Stimulated activated CD8-positive, alpha-beta memory T cell treated with anti-CD3 and anti-CD28 coated beads, Interleukin-12 subunit alpha, Interleukin-12 subunit beta, amount 100 ng/mL, for 1 hour (primary cell): ENCODE results near the gene PLIN1.

Experiments used
- DNase-seq: peaks from one replicate; pipeline ENCODE4 v3.0.0-alpha.2; 2020; ENCODE audit warnings: low read depth

Gene PLIN1

GRCh38 chr15:89654301-89654761, 24.8 kb downstream of the PLIN1 start:
- DNase-seq, result no peak

DNA sequence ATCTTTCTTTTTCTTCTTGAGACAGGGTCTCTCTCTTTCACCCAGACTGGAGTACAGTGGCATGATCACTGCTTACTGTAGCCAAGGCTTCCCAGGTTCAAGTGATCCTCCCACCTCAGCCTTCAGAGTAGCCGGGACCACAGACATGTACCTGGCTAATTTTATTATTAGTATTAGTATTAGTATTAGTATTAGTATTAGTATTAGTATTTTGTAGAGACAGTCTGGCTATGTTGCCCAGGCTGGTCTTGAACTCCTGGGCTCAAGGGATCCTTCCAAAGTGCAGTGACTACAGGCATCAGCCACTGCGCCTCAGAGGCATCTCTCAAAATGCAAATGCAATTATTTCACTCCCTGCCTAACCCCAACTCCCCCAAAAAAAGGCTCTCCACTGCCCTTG, 25.6 kb downstream of the PLIN1 start:
- DNase-seq, result no peak

DNA sequence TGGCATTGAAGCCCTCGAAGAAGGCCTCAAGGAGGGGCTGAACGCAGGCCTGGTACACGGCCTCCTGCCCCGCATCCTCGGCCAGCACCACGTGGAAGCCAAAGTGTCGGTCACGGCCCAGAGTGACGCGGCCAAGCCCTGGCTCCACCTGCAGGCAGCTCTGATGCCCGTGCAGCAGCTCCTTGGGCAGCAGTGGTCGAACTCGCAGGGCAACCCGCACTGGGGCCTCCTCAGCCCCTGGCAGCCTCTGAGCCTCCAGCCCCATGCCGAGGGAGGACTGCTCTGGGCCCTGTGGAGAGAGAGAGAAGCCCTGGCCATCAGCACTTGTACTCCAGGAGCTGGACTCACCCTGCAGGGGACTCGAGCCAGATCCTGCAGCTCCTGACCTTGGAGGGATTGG, 26.5 kb downstream of the PLIN1 start:
- no peak for DNase-seq

- DNase-seq, result no peak
Observed at GRCh38 chr15:89652131-89652530, 27.0 kb downstream of the PLIN1 start.

DNA sequence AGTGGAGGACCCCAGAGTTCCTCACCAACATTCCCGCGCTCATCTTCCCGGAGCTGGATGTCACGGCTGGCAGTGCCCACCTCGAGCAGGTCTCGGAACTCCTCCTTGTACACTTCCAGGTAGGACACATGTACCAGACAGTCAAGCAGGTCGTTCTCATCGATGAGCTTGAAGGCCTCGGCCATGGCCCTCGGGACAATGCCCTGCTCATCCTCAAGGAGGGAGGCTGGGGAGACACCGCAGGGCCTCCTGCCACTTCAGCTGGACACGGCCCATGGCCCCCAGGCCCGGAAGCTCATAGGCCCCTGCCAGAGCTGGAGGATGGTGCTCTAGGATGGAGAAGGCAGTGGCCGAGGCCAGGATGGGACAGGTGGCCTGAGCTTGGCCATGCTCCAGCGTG, 29.5 kb downstream of the PLIN1 start:
- no peak for DNase-seq

DNA sequence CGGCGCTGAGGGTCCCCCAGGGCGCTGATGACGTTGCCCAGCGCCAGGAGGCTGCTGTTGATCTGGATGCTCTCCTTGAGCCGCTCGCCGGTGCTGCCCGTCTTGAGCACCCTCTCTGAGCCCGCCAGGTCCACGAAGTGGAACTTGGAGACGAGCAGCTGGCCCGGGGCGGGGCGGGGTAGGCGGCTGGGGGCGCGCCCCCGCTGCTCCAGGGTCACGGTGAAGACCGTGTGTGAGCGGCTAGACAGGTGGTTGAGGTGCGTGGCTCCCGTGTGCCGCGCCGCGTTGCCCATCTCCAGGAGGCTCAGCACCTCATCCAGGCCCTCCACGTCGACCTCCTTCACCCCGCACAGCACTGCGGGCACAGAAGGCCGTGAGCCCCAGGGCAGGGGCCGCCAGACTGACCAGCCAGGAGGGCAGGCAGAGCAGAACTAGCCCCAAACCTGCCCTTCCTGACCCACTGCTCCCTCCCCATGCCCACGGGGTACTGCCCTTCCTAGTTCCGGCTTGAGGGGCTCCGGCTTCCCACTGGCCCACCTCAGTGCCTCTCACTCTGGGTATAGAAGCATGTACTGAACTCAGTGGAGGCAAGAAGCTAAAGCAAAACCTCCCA, 30.0 kb downstream of the PLIN1 start:
- DNase-seq, result no peak

GRCh38 chr15:89648106-89649012, 30.8 kb downstream of the PLIN1 start:
- DNase-seq, result no peak

DNA sequence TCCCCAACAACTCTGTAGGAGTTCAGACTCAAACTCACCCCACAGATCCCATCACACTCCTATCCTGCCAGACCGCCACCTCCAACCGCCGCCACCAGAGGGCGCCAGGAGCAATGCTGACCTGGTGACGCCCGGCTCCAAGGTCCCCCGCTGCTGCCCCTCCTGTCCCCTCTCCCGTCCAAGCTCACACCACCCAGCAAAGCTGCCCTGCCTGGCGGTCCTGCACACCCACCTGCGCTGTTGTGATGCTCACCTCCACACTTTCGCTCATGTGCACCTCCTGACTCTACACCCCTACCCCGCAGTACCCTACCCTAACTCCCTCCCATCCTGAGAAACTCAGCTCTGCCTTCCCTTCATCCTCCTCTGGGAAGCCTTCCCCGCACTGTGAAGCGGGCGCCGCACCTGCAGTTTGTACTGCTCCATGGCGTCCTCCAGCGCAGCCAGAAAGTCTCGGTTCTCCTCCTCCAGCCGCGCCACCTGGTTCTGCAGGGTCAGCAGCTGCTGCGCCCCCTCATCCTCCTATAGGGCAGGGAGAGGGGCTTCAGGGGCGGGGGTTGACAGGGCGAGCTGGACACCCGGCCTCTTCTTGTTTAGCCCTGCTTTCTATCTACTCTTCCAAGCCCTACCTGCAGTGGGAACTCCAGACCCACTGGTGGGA, 31.8 kb downstream of the PLIN1 start:
- peak; percentile 31 for DNase-seq

DNA sequence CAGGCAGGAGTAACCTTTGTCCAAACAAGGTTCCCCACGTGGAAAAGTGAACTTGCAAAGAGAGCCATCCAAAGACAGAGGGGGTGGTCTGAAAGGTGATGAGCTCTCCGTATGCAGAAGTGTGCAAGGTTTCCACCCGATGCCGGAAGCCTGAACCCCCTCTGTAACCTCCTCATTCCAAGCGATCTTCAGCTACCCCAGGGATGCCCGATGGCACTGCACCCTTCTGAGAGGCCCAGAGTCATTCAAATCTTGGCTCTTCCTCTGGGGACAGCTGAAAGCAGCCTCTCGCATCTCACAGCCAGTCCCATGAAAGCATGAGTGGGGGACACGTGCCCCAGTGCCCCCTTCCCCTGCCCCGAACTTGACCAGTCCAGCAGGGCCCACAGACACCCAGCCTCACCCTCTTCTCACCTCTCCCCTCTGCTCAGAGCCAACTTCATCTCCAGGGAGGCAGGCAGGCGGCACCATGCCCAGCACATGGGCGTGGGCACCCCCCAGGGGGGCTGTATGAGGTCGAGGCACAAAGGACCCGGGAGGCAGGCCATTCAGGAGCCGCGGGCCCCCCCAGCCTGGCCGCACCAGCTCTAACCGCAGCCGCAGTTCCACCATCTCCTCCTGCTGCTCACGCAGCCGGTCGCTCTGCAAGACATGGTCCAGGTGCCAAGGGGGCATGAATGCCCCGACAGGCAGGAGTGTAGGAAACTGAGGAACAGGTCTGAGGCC, 32.6 kb downstream of the PLIN1 start:
- DNase-seq, result no peak

DNA sequence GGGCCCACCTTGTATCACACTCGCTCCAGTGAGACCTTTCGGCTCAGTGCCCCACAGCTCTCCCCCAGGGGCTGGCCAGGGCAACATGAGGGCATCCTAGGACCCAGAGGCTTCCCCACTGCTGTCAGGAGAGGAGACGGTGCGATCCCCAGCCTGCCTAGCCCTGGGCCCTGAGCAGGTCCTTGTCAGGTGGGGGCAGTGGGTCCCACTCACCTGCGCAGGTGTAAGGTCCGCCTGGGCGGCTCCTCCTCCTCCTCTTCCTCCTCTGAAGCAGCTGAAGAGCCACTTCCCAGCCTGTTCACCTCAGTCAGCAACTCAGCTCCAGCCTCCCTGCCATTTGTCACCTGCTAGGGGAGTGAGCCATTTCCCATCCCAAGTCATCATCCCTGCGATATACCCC, 33.5 kb downstream of the PLIN1 start:
- no peak for DNase-seq

DNA sequence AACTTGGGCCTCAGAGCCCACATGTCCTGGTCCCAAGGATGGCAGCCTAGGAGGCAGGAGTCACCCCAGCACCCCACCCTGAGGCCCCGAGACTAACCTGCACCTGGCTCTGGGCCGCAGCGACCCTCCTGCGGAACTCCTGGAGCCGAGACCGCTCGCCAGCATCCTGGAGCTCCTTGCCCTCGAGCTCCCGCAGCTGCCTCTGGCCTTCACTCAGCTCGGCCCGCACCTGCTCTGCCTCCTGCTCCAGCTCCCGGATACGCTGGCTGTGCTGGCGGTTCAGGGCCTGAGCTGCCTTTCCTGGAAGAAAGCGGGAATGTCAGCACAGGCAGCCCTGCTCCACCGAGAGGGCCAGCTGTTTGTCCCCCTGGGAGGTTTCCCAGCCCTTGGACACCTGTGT, 37.1 kb downstream of the PLIN1 start:
- no peak for DNase-seq

DNA sequence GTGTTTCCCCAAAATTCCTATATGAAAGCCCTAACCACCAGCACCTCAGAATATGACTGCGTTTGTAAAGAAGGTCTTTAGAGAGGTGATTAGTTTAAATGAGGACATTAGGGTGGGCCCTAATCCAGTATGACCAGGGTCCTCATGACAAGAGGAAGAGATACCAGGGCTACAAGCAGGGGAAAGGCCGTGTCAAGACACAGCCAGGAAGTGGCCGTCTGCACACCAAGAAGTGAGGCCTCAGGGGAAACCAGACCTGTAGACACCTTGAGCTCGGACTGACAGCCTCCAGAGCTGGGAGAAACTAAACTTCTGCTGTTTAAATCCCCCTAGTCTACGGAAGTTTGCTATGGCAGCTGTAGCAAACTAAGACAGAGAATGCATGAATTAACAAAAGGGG, 38.1 kb downstream of the PLIN1 start:
- no peak for DNase-seq

DNA sequence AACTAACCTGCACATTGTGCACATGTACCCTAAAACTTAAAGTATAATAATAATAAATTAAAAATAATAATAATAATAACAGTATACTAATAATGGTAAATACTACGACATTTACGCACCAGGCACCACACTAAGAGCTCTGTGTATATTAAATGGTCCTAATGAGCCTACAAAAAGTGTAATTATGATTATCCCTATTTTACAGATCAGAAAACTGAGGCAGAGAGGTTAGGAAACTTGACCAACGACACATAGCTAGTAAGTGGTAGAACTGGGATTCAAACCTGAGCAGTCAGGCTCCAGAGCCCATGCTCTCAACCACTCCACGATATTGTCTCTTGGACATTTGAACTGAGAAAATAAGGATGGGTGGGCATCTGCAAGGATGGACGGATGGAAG, 38.9 kb downstream of the PLIN1 start:
- DNase-seq, result no peak

- no peak for DNase-seq
Observed at GRCh38 chr15:89633585-89633984, 45.6 kb downstream of the PLIN1 start.

DNA sequence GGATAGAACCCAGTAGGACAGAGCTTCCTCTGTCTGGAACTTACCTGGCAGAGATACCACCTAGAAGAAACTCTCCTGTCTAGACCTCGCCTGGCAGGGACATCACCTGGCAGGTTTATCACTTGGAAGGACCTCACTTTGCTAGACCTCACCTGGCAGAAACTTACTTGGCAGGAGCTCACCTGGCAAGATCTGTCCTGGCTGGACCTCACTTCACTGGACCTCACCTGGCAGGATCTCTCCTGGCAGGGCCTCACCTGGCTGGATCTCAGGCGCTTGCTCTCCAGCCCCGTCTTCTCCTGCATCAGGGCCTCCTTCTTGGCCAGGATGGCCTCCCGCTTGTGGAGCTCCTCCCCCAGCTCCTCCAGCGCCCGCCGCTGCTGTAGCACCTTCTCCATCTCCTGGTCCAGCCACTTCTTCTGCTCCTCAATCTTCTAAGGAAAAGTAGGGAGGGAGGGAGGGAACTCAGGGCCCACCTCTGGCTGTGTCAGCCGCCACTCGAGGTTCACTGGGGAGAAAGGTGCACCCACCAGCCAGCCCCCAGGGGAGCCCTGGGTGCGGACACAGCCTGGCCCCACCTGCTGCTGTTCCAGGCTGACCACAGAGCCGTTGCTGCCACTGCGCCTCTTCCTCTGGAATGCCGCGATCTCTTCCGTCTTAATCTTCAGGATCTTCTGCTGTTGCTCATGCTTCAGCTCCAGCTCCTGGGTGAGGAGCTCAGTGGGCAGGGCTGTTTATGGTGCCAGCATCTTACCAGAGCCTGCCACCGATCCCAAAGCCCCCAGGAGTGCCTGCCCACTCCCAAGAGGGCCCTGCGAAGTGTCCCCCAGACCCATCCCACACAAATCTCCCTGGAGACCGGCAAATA, 46.4 kb downstream of the PLIN1 start:
- no peak for DNase-seq

GRCh38 chr15:89631902-89632264, 47.3 kb downstream of the PLIN1 start:
- DNase-seq, result no peak

DNA sequence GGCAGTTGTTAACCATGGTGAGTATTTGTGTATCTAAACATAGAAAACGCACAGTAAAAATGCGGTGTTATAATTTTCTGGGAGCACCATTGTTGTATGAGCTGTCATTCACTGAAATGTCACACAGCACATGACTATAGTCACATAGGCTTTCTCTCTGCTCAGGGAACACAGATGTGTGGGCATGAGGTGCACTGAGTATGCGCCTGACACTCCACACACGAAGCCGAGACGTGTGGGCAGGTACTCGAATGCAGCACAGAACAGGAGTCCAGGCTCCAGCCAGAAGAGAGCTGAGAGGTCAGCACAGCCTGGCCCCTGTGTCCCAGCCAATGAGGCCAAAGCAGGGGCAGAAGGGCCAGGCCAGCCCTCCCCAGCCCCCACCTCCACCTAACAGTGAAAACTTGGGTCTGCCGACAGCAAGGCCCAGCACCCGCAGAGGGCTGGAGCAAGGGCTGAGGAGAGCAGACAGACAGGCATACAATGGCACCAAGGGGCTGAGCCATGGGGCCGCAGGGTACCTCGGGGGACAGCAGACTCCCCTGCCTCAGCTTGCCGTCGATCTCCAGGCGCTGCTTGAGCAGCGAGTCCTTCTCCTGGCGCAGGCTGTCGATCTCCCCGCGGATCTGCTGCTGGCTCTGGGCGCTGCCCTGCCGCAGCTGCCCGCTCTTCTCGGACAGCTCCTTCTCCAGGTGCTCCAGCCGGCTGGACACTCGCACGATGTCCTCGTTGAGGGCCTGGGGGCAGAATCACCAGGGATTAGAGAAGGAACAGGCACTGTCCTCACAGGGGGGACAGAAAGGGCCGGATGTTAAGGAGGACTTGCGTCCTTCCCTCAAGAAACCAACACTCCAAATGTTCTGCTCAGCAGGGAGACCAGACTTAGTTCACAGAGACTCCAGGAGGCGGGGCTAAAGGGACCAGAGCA, 47.9 kb downstream of the PLIN1 start:
- no peak for DNase-seq

GRCh38 chr15:89630260-89630659, 48.9 kb downstream of the PLIN1 start:
- DNase-seq, result no peak

GRCh38 chr15:89629829-89630228, 49.3 kb downstream of the PLIN1 start:
- no peak for DNase-seq
